ENCODE results near the gene CNFN.
"Not testable (repeated sequence)": the region's sequence is repeated elsewhere in the genome, so short reads cannot be mapped to it uniquely, and the experiment has no call there.

CNFN gene

GRCh38 chr19:42349378-42350107 lies 40.6 kb downstream of the CNFN start:
- DNase-seq (ENCODE audit: low spot score), result no peak

GRCh38 chr19:42348211-42348610 lies 41.9 kb downstream of the CNFN start:
- no peak for DNase-seq (ENCODE audit: low spot score)

- no peak for DNase-seq (ENCODE audit: low spot score)
Observed at GRCh38 chr19:42345191-42345812, 44.8 kb downstream of the CNFN start.

DNA sequence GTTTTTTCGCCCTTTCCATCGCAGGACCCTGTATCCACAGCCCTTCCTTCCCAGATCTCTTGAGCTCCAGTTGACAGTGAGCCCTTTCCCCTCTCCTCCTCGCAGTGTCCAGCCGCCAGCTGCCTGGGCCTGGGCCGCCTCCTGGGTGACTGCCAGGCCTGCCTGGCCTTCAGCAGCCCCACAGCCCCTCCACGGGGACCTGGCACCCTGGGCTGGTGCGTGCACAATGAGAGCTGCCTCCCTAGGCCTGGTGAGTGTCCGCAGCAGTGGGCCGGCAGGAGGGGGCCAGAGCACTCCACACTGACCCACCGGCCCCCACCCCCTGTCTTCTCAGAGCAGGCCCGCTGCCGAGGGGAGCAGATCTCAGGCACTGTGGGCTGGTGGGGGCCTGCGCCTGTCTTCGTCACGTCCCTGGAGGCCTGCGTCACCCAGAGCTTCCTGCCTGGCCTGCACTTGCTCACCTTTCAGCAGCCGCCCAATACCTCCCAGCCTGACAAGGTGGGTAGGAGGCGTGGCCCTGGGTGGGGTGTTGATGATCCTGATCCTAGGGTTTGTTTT lies 45.7 kb downstream of the CNFN start:
- DNase-seq (ENCODE audit: low spot score), result no peak

DNA sequence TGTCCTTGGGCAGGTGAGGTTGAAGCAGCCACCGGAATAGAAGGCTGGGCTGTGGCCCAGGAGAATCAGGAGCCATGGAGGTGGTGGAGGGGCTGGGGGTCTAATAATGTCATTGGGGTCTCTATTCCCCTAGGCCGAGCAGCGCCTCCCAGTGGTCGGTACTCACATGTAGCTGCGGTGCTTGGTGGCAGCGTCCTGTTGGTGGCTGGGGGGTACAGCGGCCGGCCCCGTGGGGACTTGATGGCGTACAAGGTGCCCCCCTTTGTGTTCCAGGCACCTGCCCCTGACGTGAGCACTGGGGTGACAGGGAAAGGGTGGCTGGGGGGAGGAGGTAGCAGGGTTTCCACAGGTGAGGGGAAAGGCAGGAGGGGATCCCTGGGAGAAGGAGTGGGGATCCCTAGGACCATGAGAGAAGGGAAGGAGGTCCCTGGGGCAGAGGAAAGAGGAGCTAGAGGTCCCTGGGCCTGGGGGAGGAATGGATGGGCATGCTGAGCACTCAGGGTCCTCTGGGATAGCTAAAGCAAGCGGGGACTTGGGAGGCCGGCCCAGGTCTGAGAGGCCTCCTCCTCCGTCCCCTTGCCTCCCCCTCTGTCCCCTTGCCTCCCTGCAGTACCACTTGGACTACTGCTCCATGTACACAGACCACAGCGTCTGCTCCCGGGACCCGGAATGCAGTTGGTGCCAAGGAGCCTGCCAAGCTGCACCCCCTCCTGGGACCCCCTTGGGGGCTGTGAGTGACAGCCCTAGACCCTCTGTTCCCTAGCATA lies 46.6 kb downstream of the CNFN start:
- DNase-seq (ENCODE audit: low spot score), result no peak

GRCh38 chr19:42339922-42340321 lies 50.2 kb downstream of the CNFN start:
- not testable (repeated sequence) for DNase-seq (ENCODE audit: low spot score)

DNA sequence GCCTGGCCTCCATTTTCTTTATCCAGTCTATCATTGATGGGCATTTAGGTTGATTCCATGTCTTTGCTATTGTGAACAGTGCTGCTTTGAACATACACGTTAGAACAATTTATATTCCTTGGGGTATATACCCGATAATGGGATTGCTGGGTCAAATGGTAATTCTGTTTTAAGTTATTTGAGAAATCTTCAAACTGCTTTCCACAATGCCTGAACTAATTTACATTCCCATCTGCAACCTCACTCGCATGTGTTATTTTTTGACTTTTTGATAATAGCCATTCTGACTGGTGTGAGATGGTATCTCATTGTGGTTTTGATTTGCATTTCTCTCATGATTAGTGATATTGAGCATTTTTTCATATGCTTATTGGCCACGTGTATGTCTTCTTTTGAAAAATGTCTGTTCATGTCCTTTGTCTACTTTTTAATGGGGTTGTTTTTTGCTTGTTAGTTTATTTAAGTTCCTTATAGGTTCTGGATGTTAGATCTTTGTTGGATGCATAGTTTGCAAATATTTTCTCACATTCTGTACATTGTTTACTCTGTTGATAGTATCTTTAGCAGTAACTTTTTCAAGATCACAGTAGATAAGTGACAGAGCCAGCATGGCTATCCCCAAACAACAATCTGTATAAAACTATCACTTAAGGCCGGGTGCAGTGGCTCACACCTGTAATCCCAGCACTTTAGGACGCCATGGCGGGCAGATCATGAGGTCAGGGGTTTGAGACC lies 50.8 kb downstream of the CNFN start:
- not testable (repeated sequence) for DNase-seq (ENCODE audit: low spot score)

Measured in ecto neural progenitor cell (in vitro differentiated cells).